Effector memory CD8-positive, alpha-beta T cell (primary cell): ENCODE data around the gene KCNC4.
A peak's percentile ranks its signal among the peaks of the same experiment; 100 is the strongest.

ENCODE experiments used
- ATAC-seq: fragments of 150-1000 bp; cut with Tn5 transposase; replicated peaks from 2 replicates; pipeline ENCODE4 v1.10.0; 2021; ENCODE audit warnings: mild to moderate bottlenecking, moderate library complexity
- DNase-seq, 3 experiments: peaks; one replicate each; pipeline ENCODE4 v3.0.0; 2021
- H3K27ac Mint-ChIP-seq, 2 donors: one replicate each; pipeline ENCODE4 v1.8.0; 2022; ENCODE audit warnings: mild to moderate bottlenecking in 2 of 2, mixed read lengths in 2 of 2, moderate library complexity in 2 of 2
- H3K27me3 Mint-ChIP-seq, 2 donors: one replicate each; pipeline ENCODE4 v1.8.0; 2022; ENCODE audit warnings: mixed read lengths in 2 of 2
- H3K36me3 Mint-ChIP-seq: one replicate; pipeline ENCODE4 v1.8.0; 2022; ENCODE audit warnings: mild to moderate bottlenecking, moderate library complexity, mixed read lengths; ENCODE audit not compliant: insufficient read depth
- H3K4me1 Mint-ChIP-seq, 2 donors: one replicate each; pipeline ENCODE4 v1.8.0; 2022; ENCODE audit warnings: low read depth in 2 of 2, mixed read lengths in 2 of 2
- H3K4me3 Mint-ChIP-seq, 2 donors: one replicate each; pipeline ENCODE4 v1.8.0; 2022; ENCODE audit warnings: mild to moderate bottlenecking in 2 of 2, mixed read lengths in 2 of 2, moderate library complexity in 2 of 2
- H3K9me3 Mint-ChIP-seq, 2 donors: one replicate each; pipeline ENCODE4 v1.8.0; 2022; ENCODE audit warnings: mixed read lengths in 2 of 2

Gene KCNC4

DNA sequence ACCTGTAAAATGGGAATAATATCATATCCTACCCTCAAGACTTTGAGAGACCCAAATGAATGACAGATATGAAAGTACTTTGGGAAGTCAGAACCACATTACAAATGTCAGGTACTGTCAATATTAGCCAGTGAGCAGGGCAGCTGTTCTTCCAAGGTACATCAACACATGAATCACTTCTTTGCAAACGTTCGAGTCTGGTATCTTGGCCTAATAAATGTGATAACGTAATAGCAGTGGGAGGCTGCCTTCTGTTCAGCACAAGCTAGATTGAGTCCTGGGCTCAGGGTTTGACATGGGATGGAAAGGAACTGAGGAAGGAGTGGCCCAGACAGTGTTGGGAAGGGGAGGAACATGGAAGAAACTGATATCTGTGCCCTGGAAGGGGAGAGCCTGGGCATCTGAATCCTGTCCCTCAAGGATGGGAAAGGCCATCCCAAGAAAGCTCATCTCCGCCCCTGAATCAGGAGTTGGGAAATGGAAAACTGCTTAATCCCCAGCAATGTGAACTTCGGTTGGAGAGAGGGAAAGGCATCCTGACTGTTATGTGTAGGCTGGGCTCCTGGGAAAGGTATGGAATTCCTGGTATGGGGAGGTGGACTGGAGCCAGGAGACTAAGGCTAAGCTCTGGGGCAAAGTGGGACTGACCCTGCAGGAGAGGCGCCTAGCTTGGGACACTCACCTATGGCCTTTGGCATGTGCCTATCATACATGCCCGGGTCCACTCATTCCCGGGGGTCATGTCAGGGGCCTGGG, 14.3 kb downstream of the KCNC4 start:
- DNase-seq (no peak), ATAC-seq (no peak)
- H3K27ac Mint-ChIP-seq: no peak overlapping the region
- no peaks in the 10 kb centered on the region for H3K9me3 Mint-ChIP-seq
- peaks cover 6% of the 10 kb centered on the region for H3K36me3 Mint-ChIP-seq
- peaks cover 0 to 2% of the 10 kb centered on the region in 2 donors for H3K4me1 Mint-ChIP-seq
- H3K4me3 Mint-ChIP-seq: no peak overlapping the region
- no peaks in the 10 kb centered on the region for H3K27me3 Mint-ChIP-seq

DNA sequence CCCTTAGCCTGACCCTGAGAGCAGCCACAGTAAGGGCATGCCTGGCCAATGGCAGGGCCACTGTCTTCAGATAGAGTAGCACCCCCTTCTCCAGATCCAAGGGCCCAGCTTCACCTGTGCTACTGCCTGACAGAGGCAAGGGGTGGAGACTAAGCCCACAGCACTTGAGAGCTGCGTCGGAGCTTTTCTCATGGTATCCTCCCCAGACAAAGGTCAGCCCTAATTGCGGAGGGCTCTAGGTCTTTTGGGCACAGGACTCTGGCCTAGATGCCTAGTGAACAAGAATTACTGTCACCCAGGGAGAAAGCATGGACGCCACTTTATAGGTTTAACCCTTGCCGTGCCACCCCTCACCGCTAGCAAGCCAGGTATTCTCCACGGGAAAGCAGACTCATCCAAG, 15.1 kb downstream of the KCNC4 start:
- no peak for ATAC-seq
- Mint-ChIP-seq H3K27ac (no peak overlapping the region), H3K4me3 (no peak overlapping the region), H3K9me3 (no peaks in the 10 kb centered on the region), H3K4me1 (peaks cover 0 to 2% of the 10 kb centered on the region in 2 donors), H3K27me3 (no peaks in the 10 kb centered on the region), H3K36me3 (peaks cover 6% of the 10 kb centered on the region)
- no peak for DNase-seq

DNA sequence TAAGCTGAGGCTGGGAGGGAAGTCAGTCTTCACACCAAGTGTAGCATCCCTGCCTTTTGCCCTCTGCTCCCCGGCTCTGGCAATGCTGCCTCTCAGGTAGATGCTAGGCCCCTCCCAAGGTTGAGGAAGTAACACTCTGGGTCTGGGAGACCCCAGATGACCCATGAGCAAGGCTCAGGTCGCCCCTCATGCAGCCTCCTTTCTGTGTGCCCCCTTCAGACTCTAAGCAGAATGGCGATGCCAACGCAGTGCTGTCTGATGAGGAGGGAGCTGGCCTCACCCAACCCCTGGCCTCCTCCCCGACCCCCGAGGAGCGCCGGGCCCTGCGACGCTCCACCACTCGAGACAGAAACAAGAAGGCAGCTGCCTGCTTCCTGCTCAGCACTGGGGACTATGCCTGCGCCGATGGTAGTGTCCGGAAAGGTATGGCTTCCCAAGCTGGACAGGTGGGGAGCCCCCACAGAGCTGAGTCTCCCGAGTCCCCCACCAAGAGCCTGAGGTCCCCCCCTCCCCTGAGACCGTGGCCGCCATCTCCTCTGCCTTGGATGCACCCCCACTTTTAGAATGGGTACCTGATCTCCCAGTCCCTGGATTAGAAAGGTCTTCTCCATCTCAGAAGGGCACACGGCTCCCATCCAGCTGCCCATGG, 15.8 kb downstream of the KCNC4 start:
- no peak for DNase-seq
- H3K27ac Mint-ChIP-seq: no peak overlapping the region
- H3K4me1 Mint-ChIP-seq: peaks cover 0 to 4% of the 10 kb centered on the region in 2 donors
- no peak overlapping the region for H3K4me3 Mint-ChIP-seq
- ATAC-seq: no peak
- H3K27me3 Mint-ChIP-seq: no peaks in the 10 kb centered on the region
- H3K36me3 Mint-ChIP-seq: peaks cover 6% of the 10 kb centered on the region
- H3K9me3 Mint-ChIP-seq: no peaks in the 10 kb centered on the region

DNA sequence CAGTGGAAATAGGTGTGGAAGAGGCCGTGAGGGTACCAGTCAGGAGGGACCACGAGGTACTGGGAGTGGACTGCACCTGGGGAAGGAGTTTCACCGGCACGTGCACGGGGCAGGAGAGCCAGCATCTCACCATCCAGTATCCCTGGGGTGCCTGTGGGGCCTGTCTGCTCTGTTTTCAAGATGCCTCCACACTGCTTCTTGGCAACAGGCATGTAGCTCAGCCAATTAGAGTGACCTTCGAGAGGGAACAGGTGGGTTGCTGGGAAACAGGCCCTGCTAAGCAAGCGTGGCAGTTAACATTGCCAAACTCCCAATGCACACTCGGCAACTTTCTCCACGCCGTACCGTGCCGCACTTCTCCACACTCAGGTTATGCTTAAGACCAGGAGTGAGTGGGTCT, 17.7 kb downstream of the KCNC4 start:
- H3K4me3 Mint-ChIP-seq: no peak overlapping the region
- no peak overlapping the region for H3K27ac Mint-ChIP-seq

DNA sequence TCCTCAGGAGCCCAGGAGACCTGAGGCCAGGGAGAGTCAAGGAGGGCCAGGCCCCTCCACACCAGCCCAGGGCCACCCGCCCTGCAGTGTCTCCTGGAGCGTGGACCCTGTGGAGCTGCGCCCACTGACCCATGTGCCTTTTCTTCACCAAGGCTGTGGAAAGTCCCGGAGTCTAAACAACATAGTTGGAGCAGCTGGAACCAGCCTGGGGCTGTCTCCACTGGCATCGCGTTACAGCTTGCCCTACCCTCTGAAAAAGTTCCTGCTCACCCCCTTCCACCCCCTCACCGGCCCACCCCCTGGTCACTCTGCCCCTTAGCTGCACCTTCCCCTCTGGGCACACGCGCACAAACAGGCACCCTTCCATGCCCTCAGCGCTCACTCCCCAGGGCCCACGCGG, 18.3 kb downstream of the KCNC4 start:
- ATAC-seq: no peak
- DNase-seq: no peak
- Mint-ChIP-seq H3K4me1 (peaks cover 0 to 4% of the 10 kb centered on the region in 2 donors), H3K27ac (no peak overlapping the region), H3K9me3 (no peaks in the 10 kb centered on the region), H3K4me3 (no peak overlapping the region), H3K27me3 (no peaks in the 10 kb centered on the region), H3K36me3 (peaks cover 6% of the 10 kb centered on the region)

More for the DNA sequence above, 17.7 kb downstream of the KCNC4 start:
- ATAC-seq: no peak
- Mint-ChIP-seq H3K4me1 (peaks cover 0 to 5% of the 10 kb centered on the region in 2 donors), H3K36me3 (peaks cover 6% of the 10 kb centered on the region), H3K27me3 (no peaks in the 10 kb centered on the region), H3K9me3 (no peaks in the 10 kb centered on the region)
- no peak for DNase-seq

DNA sequence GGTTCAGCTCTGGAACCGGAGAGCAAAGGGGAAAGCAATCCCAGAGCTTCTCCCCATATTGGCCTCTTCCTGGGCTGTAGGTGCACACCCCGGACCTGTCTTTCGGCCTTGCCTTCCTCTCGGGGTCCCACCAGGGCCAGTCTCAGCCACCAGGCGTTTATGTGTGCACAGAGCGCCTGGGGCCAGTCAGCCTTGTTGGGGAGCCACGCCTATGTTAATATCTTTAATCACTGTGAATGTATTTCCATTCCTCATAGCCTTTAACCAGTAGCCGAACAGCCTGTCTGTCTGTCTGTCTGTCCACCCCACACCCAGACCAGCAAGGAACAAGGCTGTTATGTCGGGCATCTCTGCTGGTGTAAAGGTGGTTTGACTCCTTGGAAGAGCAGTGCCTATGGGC, 18.8 kb downstream of the KCNC4 start:
- H3K27me3 Mint-ChIP-seq: no peaks in the 10 kb centered on the region
- no peak overlapping the region for H3K27ac Mint-ChIP-seq
- H3K9me3 Mint-ChIP-seq: no peaks in the 10 kb centered on the region
- ATAC-seq: no peak
- H3K4me3 Mint-ChIP-seq: no peak overlapping the region
- peaks cover 8% of the 10 kb centered on the region for H3K36me3 Mint-ChIP-seq
- DNase-seq: no peak
- peaks cover 0 to 4% of the 10 kb centered on the region in 2 donors for H3K4me1 Mint-ChIP-seq

DNA sequence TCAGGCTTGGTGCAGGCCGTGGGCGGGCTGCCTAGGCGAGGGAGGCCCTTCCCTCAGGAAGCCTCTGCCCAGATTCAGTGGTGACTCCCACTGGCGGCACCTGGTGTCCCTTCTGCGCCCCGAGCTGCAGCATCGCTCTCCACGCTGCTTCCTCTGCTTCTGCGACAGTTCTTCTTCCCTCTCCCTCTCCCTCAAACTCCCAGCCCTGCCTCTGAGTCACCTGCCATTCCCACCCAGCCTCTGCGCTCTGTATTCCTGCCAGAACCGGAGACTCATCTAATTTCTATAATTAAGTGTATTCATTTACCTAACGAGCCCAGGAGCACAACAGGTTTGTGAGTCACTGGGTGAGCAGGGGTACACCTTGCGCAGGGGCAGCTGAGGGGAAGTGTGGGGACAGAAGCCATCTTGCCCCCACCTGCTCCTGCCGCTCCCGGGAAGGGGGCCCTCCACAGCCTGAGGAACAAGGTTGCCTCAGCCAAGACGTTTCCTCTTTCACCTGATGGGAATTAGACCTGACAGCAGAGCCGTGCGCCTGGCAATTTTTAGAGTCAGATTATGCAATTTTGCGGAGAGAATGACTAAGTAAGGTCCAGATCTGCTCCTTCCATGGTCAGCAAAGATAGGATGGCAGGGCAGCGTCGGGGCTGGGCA, 19.4 kb downstream of the KCNC4 start:
- Mint-ChIP-seq H3K27me3 (no peaks in the 10 kb centered on the region), H3K9me3 (no peaks in the 10 kb centered on the region), H3K4me1 (peaks cover 0 to 4% of the 10 kb centered on the region in 2 donors), H3K4me3 (no peak overlapping the region), H3K27ac (peak overlapping the region in 1 of 2 donors; percentile 51), H3K36me3 (peaks cover 6% of the 10 kb centered on the region)
- DNase-seq (no peak), ATAC-seq (no peak)

DNA sequence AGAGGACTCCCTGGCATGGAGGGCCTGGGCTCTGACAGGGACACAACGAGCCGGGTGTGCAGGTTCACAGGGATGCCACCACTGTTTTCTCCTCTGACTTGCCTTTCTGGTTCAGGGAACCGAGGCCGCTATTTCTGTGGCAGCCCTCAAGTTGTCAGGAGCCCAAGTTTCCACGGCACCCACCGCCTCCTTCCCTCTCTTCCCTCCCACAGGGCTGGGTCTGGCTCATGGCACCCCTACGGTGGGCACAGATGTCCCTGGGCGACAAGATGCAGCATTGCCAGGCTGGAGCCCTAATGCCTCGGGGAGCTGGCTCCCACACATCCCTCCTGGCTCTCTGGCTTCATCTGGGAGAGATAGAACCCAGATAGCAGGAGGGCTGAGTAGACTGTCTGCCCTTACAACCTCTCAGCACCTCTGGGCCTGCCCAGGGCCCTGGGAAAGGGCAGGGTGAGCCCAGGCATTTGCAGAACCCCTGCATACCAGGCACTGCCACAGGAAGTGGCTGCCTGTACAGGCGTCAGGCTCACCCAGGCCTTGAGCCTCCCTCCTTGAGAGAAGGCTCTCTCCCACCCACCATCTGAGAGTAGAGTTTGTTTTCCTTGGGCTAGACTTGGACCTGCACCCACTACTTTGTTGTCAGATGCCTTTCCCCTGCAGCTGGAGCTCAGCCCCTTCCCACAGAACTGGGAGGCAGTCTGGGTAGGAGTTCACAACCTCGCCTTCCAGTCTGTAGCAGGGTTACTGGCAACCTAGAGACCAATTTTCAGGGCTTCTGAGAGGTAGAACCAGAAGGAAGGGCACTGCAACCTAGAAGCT, 20.5 kb downstream of the KCNC4 start:
- H3K27ac Mint-ChIP-seq: no peak overlapping the region
- peaks cover 0 to 5% of the 10 kb centered on the region in 2 donors for H3K4me1 Mint-ChIP-seq
- ATAC-seq (no peak), DNase-seq (no peak)
- H3K27me3 Mint-ChIP-seq: no peaks in the 10 kb centered on the region
- H3K9me3 Mint-ChIP-seq: no peaks in the 10 kb centered on the region
- peaks cover 5% of the 10 kb centered on the region for H3K36me3 Mint-ChIP-seq
- no peak overlapping the region for H3K4me3 Mint-ChIP-seq

DNA sequence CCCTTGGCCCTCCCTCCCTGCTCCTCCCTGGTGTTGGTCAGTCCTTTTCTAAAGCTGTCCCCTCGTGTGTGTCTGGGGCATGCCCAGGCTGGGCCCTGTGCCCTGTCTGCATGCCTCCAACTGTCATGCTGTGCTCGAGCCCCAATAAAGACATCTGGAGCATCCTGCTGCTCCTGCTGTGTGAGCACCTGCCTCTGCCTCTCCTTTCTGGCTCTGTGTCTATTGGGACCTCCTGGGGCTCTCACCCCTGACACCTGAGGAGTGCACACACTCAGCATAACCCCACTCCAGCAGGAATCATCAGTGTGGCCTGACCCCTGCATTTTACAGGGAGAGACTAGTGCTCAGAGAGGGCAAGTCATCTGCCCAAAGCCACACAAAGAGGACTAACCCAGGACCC, 23.7 kb downstream of the KCNC4 start:
- Mint-ChIP-seq H3K4me1 (peaks cover 0 to 5% of the 10 kb centered on the region in 2 donors), H3K36me3 (peaks cover 5% of the 10 kb centered on the region), H3K4me3 (no peak overlapping the region), H3K27ac (no peak overlapping the region), H3K27me3 (no peaks in the 10 kb centered on the region), H3K9me3 (no peaks in the 10 kb centered on the region)
- DNase-seq (no peak), ATAC-seq (no peak)

DNA sequence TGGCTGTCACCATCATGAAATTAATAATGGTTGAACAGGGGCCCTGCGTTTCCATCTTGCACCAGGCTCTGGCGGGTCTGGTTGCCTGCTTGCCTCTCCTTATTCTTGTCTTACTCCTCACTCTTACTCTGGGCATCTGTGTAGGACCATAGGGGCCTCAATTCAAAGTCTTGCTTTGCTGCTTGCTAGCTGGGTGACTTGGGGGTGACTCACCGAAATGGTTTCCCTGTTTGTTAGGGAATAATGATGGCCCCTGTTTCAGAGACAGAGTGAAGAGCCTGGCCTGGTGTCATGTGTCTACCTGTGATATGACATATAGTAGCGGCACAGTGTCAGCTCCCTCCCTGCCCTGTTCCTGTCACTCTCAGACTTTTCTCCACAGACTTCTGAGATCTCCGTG, 24.6 kb downstream of the KCNC4 start:
- ATAC-seq (no peak), DNase-seq (no peak)
- H3K4me1 Mint-ChIP-seq: peaks cover 0 to 5% of the 10 kb centered on the region in 2 donors
- no peaks in the 10 kb centered on the region for H3K27me3 Mint-ChIP-seq
- no peak overlapping the region for H3K27ac Mint-ChIP-seq
- peaks cover 5% of the 10 kb centered on the region for H3K36me3 Mint-ChIP-seq
- H3K9me3 Mint-ChIP-seq: no peaks in the 10 kb centered on the region
- H3K4me3 Mint-ChIP-seq: no peak overlapping the region

DNA sequence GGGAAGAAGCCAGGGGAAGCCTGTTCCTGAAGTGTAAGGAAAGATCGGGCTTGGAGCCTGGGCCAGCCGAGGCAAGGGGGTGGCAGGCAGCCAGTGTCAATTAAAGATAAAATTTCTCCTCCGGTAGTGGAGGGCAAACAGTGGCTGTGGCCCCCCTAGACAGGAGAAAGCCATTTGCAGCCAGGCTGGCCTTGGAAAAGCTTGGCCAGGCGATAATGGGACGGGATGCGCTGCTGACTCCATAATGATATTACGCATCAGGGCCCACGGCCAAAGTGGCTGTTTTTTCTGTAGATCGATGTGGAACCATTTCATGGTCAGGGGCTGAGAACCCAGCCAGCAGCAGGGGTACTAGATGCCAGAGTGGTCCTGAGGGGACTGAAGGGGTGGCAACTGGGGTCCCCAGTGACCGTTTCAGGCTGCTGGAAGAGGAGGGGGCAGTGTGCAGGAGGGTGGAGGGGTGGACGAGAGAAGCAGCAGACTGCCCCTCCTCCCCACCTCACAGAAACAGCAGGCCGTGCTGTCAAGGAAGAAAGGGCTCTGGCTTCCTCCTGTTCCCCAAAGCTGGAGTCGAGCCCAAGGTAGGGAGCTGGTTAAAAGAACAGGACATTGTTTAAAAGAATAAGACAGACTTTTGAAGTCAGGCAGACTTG, 25.2 kb downstream of the KCNC4 start:
- Mint-ChIP-seq H3K4me3 (no peak overlapping the region), H3K36me3 (peaks cover 5% of the 10 kb centered on the region), H3K4me1 (peaks cover 0 to 5% of the 10 kb centered on the region in 2 donors), H3K9me3 (no peaks in the 10 kb centered on the region), H3K27ac (peak overlapping the region in 1 of 2 donors; percentile 22), H3K27me3 (no peaks in the 10 kb centered on the region)
- DNase-seq: no peak
- ATAC-seq: no peak

DNA sequence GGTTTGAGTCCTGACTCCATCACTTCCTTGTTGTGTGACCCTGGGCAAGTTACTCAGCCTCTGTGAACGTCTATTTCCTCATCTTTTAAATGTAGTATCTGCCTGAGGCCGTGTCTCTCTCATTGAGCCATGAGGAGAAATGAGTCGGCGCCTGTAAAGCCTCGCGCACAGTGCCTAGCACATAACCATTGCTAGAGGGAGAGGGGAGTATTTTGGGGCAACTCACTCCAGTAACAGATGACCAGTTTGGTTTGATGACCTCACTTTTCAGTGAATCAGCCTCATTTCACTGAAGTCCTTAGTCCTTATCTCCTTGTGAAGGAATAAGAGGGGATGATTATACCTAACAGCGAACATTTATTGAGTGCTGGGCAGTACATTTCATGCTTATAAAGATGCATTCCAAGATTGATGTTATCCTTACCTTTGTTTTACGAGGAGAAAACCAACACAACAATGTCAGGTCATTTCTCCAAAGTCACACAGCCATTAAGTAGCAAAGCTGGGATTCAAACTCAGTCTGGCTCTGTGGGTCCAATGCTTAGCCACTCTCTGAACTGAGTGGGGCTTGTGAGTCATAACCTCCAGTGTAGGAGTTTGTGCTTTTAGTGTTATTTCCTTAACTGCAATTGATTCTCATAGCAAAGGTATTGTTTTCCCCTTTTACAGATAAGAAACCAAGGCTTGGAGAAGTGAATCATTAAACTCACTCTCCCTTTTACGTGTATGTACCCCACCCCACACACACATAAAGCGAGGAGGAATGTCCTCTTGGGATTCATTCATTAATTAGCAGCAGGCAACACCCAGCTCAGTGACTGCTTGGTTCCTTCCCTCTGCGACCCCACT, 25.9 kb downstream of the KCNC4 start:
- H3K27ac Mint-ChIP-seq: peak overlapping the region in 1 of 2 donors; percentile 22
- DNase-seq: no peak
- no peak overlapping the region for H3K4me3 Mint-ChIP-seq
- H3K27me3 Mint-ChIP-seq: no peaks in the 10 kb centered on the region
- peaks cover 5% of the 10 kb centered on the region for H3K36me3 Mint-ChIP-seq
- H3K4me1 Mint-ChIP-seq: peaks cover 0 to 3% of the 10 kb centered on the region in 2 donors
- H3K9me3 Mint-ChIP-seq: no peaks in the 10 kb centered on the region
- ATAC-seq: no peak
